K562 (cell line): ENCODE results near the gene DOCK7. TPM values are rescaled to one million over a fixed set of nuclear protein-coding genes. Genes with fewer than 3 reads are reported as not detected.

Source experiments
- ATAC-seq: fragments of 200-7000 bp; cut with Tn5 transposase; 3 replicates; pipeline ENCODE4 v1.9.1; 2020; ENCODE audit warnings: moderate library complexity
- BruUV-seq: library from RNA; stranded (reverse); fragments of 400-500 nt; replicated peaks from 2 replicates; lab custom pipeline; 2021; lab: Mats Ljungman, UMichigan
- CTCF ChIA-PET: fragments of 300-600 bp; formaldehyde crosslinking; extraction: SDS; loops from one replicate; lab custom pipeline; 2021; ENCODE audit warnings: low intra/inter-chr PET ratio; lab: Yijun Ruan, JAX
- POLR2A ChIA-PET: fragments of 300-600, 350-650 bp; sonication (Branson Sonifier 250); formaldehyde crosslinking; extraction: SDS; loops from one replicate; lab custom pipeline; 2021; ENCODE audit warnings: antibody characterized with exemption, inconsistent platforms; lab: Yijun Ruan, JAX
- DNase-seq, 4 experiments: peaks; one replicate each; pipeline versions ENCODE4 v3.0.0 to v3.0.0-alpha.2; 2011 to 2018; ENCODE audit warnings: low spot score in 3 of 4, mixed read lengths in 3 of 4; ENCODE audit errors: extremely low read depth in 1 of 4
- FAIRE-seq: peaks from 2 replicates; lab custom pipeline; 2011; peaks lifted over from hg19 to GRCh38; lab: Jason Lieb, UNC
- H2AFZ ChIP-seq: 2 replicates; pipeline ENCODE4 v1.6.0; 2011; ENCODE audit warnings: low read depth, low read length, control low read depth, inconsistent platforms
- H3K27ac ChIP-seq: fragments of 200-600 bp; 3 replicates; pipeline ENCODE4 v1.8.0; 2011; ENCODE audit warnings: low read depth, mild to moderate bottlenecking, control low read depth, inconsistent platforms, low read length, moderate library complexity, mixed read lengths; ENCODE audit errors: extremely low read depth
- H3K27me3 ChIP-seq, 2 experiments: fragments of 300-600 bp in 1 of 2; 2 replicates in 1 of 2; 3 replicates in 1 of 2; pipeline versions ENCODE4 v1.6.0 to v1.8.0; 2011; ENCODE audit warnings: inconsistent platforms in 2 of 2, low read length in 2 of 2, mild to moderate bottlenecking in 1 of 2, mixed read lengths in 1 of 2, moderate library complexity in 1 of 2; ENCODE audit not compliant: control insufficient read depth in 2 of 2, insufficient read depth in 2 of 2
- H3K36me3 ChIP-seq: fragments of 300-600 bp; 3 replicates; pipeline ENCODE4 v1.8.0; 2011; ENCODE audit warnings: mild to moderate bottlenecking, low read length, inconsistent platforms; ENCODE audit not compliant: control insufficient read depth, insufficient read depth
- H3K4me1 ChIP-seq, 2 experiments: fragments of 200-600 bp in 1 of 2; replicated peaks in 1 of 2; 2 replicates in 1 of 2; 3 replicates in 1 of 2; pipeline versions ENCODE4 v1.5.1 to v1.8.0; 2011; ENCODE audit warnings: inconsistent platforms in 2 of 2, low read length in 2 of 2, mild to moderate bottlenecking in 1 of 2, mixed read lengths in 1 of 2, moderate library complexity in 1 of 2; ENCODE audit not compliant: control insufficient read depth in 2 of 2, insufficient read depth in 2 of 2
- H3K4me2 ChIP-seq: 2 replicates; pipeline ENCODE4 v1.6.1; 2011; ENCODE audit warnings: low read length, control low read depth, inconsistent platforms, mixed read lengths; ENCODE audit not compliant: insufficient read depth
- H3K4me3 ChIP-seq: fragments of 200-600 bp; sonication (generic), shearing (Covaris generic); 2 replicates; pipeline ENCODE4 v1.5.1; 2016; ENCODE audit warnings: control low read depth, inconsistent platforms
- H3K79me2 ChIP-seq: fragments of 200-600 bp; 3 replicates; pipeline ENCODE4 v1.8.0; 2011; ENCODE audit warnings: low read length, inconsistent platforms; ENCODE audit not compliant: control insufficient read depth, insufficient read depth
- H3K9ac ChIP-seq, 2 experiments: 2 replicates each; pipeline versions ENCODE4 v1.6.0 to v1.6.1; 2011; ENCODE audit warnings: low read depth in 2 of 2, low read length in 2 of 2, control low read depth in 1 of 2, inconsistent platforms in 1 of 2, mild to moderate bottlenecking in 1 of 2, mixed read lengths in 1 of 2; ENCODE audit not compliant: insufficient read depth in 1 of 2
- H3K9me1 ChIP-seq: one replicate; pipeline ENCODE4 v1.6.0; 2011; ENCODE audit warnings: inconsistent platforms, mild to moderate bottlenecking, low read length, moderate library complexity; ENCODE audit not compliant: control insufficient read depth, insufficient read depth
- H3K9me3 ChIP-seq: replicated peaks from 2 replicates; pipeline ENCODE4 v1.5.1; 2011; ENCODE audit warnings: low read depth, low read length, inconsistent platforms; ENCODE audit not compliant: control insufficient read depth, insufficient read depth
- H4K20me1 ChIP-seq: replicated peaks from 2 replicates; pipeline ENCODE4 v1.6.1; 2011; ENCODE audit warnings: low read length, inconsistent platforms, mixed read lengths; ENCODE audit not compliant: control insufficient read depth, insufficient read depth
- FOXP4 ChIP-seq: sonication (generic); formaldehyde crosslinking; IDR thresholded peaks from 2 replicates; pipeline ENCODE4 v1.8.0; 2022; ENCODE audit warnings: mild to moderate bottlenecking, missing genetic modification reagents, borderline replicate concordance
- GTF2B ChIP-seq: IDR thresholded peaks from 2 replicates; pipeline ENCODE4 v1.6.1; 2011; ENCODE audit not compliant: insufficient read length; ENCODE audit errors: extremely low read depth
- NFATC3 ChIP-seq: fragments of 450-650 bp; IDR thresholded peaks from 2 replicates; pipeline ENCODE4 v1.6.1; 2017; ENCODE audit warnings: mild to moderate bottlenecking
- RBM25 ChIP-seq: fragments of 200-400 bp; formaldehyde crosslinking; IDR thresholded peaks from 2 replicates; pipeline ENCODE4 v1.6.1; 2018; ENCODE audit warnings: low read length, low read depth, moderate library complexity; ENCODE audit not compliant: severe bottlenecking
- TGIF2 ChIP-seq: sonication (generic); formaldehyde crosslinking; IDR thresholded peaks from 2 replicates; pipeline ENCODE4 v1.8.1; 2022; ENCODE audit warnings: mild to moderate bottlenecking, missing genetic modification reagents, moderate library complexity
- TRIM25 ChIP-seq: fragments of 450-650 bp; IDR thresholded peaks from 2 replicates; pipeline ENCODE4 v1.7.0; 2016; ENCODE audit warnings: borderline replicate concordance
- TSC22D4 ChIP-seq: fragments of 450-650 bp; IDR thresholded peaks from 2 replicates; pipeline ENCODE4 v1.6.1; 2016; ENCODE audit warnings: missing genetic modification characterization, missing biosample characterization, control low read depth
- ZNF77 ChIP-seq: fragments of 250-450 bp; sonication (Bioruptor Pico); IDR thresholded peaks from 2 replicates; pipeline ENCODE4 v1.5.0; 2020
- ZSCAN29 ChIP-seq: fragments of 450-650 bp; IDR thresholded peaks from 2 replicates; pipeline ENCODE4 v1.6.1; 2017
- WGBS: fragments of 100-300 bp; shearing (Covaris generic); methylation state at CpG from one replicate; pipeline ENCODE4 v1.1.6; 2016; ENCODE audit warnings: low coverage, mixed read lengths; ENCODE audit not compliant: insufficient coverage; ENCODE audit errors: missing lambda C conversion rate; 5-methylcytosine and 5-hydroxymethylcytosine counted together
- in situ Hi-C: fragments of 300-500 bp; cut with MboI; formaldehyde crosslinking; loops from 4 replicates; pipeline ENCODE4 v1.15.0; 2018; ENCODE audit warnings: inconsistent platforms, mixed read lengths
- intact Hi-C: fragments of 100-400 bp; cut with micrococcal nuclease; formaldehyde crosslinking; loops from 2 replicates; pipeline ENCODE4 v1.14.2; 2022
- polyA plus RNA-seq, 8 experiments: library from polyadenylated mRNA; depleted of rRNA in 4 of 8; stranded (reverse) in 5 of 8; unstranded in 3 of 8; fragments of >200 nt; fragmentation: Nextera tagmentation in 2 of 8; fragmentation: Illumina TruSeq in 1 of 8; extraction: Ambion mirVana in 2 of 8; extraction: Trizol in 1 of 8; gene quantifications; 2 replicates each; pipeline versions ENCODE4 v1.2.1 to v1.2.3, GENCODE V29; 2011 to 2014; ENCODE audit warnings: inconsistent platforms in 1 of 8, missing spikeins in 1 of 8
- total RNA-seq, 7 experiments: library from RNA; depleted of rRNA in 6 of 7; stranded (reverse); fragments of >200 nt in 6 of 7; fragmentation: Illumina TruSeq in 2 of 7; extraction: Trizol in 2 of 7; gene quantifications; 2 replicates each; pipeline versions ENCODE4 v1.2.1 to v1.2.3, GENCODE V29; 2011 to 2021; ENCODE audit warnings: low replicate concordance in 1 of 7
- TF ChIP-seq, protein P1 (sequence below): conservative IDR thresholded peaks from 2 replicates; pipeline ENCODE4 v1.6.1; 2011; ENCODE audit warnings: low read depth, mild to moderate bottlenecking, low read length; ENCODE audit not compliant: control insufficient read depth
- TF ChIP-seq, protein P2 (sequence below), 2 experiments: IDR thresholded peaks in 1 of 2; conservative IDR thresholded peaks in 1 of 2; 2 replicates each; pipeline ENCODE4 v1.6.1; 2016; ENCODE audit warnings: low read depth in 2 of 2, mild to moderate bottlenecking in 1 of 2, missing compliant biosample characterization in 1 of 2, missing genetic modification characterization in 1 of 2, moderate library complexity in 1 of 2
- TF ChIP-seq, protein P3 (sequence below): fragments of 250-450 bp; sonication (Bioruptor Pico); IDR thresholded peaks from 2 replicates; pipeline ENCODE4 v1.8.0; 2022; ENCODE audit warnings: moderate library complexity, mild to moderate bottlenecking, inconsistent platforms

DOCK7 gene
- total and polyA plus RNA-seq, 9 of the 15 experiments (the other 6 are each of a cell fraction or from before 2014, with no cell fraction given) = 4.9 to 35.1 (median 12.6) TPM

- POLR2A ChIA-PET = interaction anchor here (0.7 kb wide), 1 partner anchor 1120 kb away, joined by 3 read pairs; no protein-coding TSS in a partner anchor
- H3K4me1 ChIP-seq = no peaks in the 10 kb centered on the region
- no peak overlapping the region for H3K27ac ChIP-seq
- WGBS = 63% methylated on average over 1 of the region's 1 CpG
- no peaks in the 10 kb centered on the region for H3K9me3 ChIP-seq
- no peak overlapping the region for H3K4me2 ChIP-seq
- BruUV-seq = no TSS peak
- H3K9ac ChIP-seq = no peak overlapping the region
- no peaks in the 10 kb centered on the region for H3K9me1 ChIP-seq
- H4K20me1 ChIP-seq = no peaks in the 10 kb centered on the region
- intact Hi-C loops = no loop called here
- H3K36me3 ChIP-seq = no peaks in the 10 kb centered on the region
- in situ Hi-C loops = no loop called here
- H3K27me3 ChIP-seq = no peaks in the 10 kb centered on the region
- H3K4me3 ChIP-seq = no peak overlapping the region
- DNase-seq = no peak
- ATAC-seq = no peak
- no peak overlapping the region for H2AFZ ChIP-seq
- FAIRE-seq = no peak
- no peaks in the 10 kb centered on the region for H3K79me2 ChIP-seq
- CTCF ChIA-PET = no interaction called here
- TF ChIP-seq TRIM25 = no peak
- no peak for TF ChIP-seq ZSCAN29
- TF ChIP-seq TGIF2 = no peak
- TF ChIP-seq, protein P1, sequence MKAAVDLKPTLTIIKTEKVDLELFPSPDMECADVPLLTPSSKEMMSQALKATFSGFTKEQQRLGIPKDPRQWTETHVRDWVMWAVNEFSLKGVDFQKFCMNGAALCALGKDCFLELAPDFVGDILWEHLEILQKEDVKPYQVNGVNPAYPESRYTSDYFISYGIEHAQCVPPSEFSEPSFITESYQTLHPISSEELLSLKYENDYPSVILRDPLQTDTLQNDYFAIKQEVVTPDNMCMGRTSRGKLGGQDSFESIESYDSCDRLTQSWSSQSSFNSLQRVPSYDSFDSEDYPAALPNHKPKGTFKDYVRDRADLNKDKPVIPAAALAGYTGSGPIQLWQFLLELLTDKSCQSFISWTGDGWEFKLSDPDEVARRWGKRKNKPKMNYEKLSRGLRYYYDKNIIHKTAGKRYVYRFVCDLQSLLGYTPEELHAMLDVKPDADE = no peak
- no peak for TF ChIP-seq FOXP4 (CRISPR knock-in tag)
- no peak for TF ChIP-seq RBM25
- TF ChIP-seq, protein P2, sequence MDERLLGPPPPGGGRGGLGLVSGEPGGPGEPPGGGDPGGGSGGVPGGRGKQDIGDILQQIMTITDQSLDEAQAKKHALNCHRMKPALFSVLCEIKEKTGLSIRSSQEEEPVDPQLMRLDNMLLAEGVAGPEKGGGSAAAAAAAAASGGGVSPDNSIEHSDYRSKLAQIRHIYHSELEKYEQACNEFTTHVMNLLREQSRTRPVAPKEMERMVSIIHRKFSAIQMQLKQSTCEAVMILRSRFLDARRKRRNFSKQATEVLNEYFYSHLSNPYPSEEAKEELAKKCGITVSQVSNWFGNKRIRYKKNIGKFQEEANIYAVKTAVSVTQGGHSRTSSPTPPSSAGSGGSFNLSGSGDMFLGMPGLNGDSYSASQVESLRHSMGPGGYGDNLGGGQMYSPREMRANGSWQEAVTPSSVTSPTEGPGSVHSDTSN (CRISPR knock-in tag; IDR thresholded peaks at IDR 0.05; ENCODE audit: low read depth) = no peak
- TF ChIP-seq, protein P2 (tag; conservative IDR thresholded peaks at IDR 0.05; ENCODE audit: low read depth) = no peak
- TF ChIP-seq TSC22D4 = no peak
- TF ChIP-seq GTF2B = no peak
- TF ChIP-seq, protein P3, sequence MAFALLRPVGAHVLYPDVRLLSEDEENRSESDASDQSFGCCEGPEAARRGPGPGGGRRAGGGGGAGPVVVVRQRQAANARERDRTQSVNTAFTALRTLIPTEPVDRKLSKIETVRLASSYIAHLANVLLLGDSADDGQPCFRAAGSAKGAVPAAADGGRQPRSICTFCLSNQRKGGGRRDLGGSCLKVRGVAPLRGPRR (CRISPR knock-in tag) = no peak
- no peak for TF ChIP-seq ZNF77 (CRISPR knock-in tag)
- no peak for TF ChIP-seq NFATC3
Measured at GRCh38 chr1:62613890-62614289, 74.3 kb downstream of the DOCK7 start.
